HG03521 (cell line): ENCODE results near the gene SMPD3.

Experiments
- ATAC-seq: cut with Tn5 transposase; IDR thresholded peaks from one replicate; pipeline ENCODE4 v1.9.1; 2021; ENCODE audit warnings: mild to moderate bottlenecking, moderate library complexity; ENCODE audit not compliant: unreplicated experiment

The SMPD3 gene

DNA sequence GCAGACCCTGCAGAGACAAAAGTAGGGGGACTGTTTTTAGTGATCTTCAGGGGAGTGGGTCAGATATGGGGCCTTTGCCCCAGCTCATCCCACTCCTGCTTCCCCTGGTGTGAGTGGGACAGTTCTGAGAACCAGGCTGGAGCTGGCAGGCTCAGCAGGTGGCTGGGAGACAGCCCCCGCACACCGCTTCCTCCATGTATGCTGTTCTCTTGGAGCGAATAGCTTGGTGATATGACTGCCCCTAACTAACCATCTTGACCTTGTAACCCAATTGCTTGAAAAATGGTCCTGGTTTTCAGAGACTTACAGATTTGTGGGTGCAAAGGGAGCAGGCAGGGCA, 76.0 kb downstream of the SMPD3 start:
- no peak for ATAC-seq

DNA sequence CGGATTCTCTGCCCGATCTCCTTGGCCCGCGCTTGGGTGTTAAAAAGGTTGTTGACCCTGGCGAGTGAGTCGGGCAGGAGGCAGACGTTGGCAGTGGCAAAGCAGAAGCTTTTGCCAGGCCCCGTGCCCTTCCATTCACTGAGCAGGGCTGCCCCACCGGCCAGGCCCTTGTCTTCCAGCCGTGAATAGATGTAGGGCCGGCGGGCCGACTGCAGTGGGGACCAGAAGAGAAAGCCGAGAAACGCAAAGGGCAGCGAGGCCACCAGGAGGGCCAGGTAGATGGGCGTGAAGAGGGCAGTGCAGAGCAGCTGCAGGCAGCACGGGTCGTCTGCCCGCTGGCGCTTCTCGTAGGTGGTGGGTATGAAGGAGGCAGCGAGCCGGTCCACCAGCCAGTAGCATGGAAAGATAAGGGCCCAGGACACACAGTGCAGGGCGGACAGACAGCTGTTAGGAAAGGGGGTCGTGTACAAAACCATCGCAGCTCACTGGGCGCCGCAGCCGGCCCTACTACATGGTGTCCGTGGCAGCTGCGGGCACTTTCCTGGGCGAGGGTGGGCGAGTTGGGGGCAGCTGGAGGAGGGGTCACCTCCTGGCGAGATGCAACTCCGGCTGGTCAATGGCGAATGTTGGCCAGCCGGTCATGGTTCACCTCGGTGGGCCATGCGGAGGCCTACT, 76.5 kb downstream of the SMPD3 start:
- no peak for ATAC-seq

DNA sequence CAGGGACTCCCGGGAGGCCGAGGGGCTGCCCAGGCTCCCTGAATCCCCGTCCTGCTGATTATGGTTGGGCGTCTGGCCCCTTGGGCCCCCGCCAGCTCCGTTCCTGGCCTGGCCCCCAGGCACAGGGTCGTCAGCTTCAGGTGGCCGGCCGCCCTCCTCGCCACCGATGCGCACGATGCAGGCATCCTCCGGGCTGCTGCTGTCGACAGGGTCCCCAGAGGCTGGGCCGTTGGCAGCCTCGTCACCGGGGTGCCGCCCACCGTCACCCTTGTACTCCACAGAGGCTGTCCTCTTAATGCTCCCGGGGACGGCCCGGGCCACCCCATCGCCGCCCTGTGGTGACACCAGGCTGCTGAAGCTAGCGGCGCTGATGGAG, 77.0 kb downstream of the SMPD3 start:
- ATAC-seq: no peak

DNA sequence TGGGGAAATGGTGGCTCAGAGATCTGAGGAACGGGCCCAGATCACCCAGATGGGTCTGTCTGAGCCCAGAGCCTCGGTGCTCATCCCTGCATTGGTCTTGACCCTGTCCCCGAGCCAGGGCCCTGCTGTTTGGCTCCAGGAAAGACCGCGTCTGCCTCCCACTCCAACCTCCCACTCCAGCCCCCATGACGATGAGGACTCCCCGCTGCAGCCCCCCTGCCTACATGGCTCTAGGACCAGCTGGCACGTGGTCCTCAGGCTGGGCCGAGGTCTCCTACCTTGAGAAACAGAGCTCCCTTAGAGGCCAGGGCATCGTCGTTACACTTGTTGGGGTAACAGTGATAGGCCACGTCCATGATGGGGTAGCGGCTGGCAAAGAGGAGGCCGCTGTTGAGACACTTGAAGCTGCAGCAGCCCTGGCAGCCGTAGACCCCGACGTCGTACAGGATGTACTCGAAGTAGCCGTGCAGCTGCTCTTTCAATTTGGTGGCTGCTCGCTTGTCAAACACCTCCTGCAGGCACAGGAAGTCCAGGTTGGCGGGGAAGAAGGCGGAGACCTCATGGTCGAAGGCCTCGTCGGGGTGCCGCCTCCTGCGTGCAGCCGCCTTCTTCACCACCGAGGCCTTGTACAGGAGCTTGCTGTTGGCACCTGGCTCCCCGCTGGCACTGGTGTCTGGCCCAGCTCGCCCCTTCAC, 77.6 kb downstream of the SMPD3 start:
- ATAC-seq: no peak

DNA sequence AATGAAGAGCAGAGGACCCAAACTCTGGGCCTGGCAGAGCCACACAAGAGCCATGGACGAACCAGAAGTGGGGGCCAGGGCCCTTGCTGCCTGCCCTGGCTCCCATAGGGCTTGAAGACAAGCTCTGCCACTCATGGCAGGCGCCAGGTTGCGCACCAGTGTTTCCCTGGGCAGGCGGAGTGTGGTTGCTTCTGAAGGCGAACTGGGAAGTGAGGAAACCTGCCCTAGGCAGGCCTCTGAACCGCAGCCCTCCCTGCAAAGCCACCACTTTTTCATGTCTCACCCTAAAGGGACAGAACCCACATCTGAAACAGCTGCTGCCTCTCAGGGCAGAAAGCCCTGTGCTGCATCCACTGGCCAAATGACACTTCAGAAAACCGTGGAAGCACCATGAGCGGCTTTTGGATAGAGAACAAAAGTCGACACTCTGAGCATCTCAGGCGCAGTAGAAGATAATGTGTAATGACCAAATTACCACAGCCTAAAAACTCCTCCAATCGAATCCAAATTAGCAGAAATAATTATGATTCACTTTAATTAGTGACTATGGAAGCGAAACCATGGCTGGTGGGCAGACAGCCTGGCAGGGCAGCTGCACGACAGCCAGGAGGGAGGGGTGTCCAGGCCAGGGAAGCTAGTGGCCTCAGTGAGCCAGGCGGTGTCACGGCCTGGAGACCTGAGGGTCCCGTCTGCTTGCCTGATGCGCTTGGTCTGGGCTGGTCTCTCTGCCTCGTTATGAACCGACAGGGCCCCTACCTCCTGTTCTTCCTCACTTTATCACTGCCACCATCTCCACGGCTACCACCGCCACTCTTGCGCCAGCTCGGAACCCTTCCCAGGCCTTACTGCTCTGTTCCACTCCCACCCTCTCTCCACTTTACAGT, 78.4 kb downstream of the SMPD3 start:
- ATAC-seq: peak; percentile 40

DNA sequence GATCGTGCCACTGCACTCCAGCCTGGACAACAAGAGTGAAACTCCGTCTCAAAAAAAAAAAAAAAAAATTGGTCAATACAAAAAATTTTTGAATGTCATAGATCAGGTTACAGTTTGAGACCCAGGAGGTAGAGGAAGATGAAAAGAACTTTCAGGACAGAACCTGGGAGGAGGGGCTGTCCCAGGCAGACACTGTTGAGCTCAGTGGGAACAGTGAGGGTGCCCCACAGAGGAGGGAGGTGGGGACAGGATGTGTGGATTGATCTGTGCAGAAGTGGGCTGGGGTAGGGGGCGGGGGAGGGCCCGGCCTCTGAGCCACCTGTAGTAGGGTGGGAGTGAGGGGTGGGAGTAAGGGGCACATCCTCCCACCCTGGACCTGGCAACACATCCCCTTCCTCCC, 79.1 kb downstream of the SMPD3 start:
- peak; percentile 17 for ATAC-seq

DNA sequence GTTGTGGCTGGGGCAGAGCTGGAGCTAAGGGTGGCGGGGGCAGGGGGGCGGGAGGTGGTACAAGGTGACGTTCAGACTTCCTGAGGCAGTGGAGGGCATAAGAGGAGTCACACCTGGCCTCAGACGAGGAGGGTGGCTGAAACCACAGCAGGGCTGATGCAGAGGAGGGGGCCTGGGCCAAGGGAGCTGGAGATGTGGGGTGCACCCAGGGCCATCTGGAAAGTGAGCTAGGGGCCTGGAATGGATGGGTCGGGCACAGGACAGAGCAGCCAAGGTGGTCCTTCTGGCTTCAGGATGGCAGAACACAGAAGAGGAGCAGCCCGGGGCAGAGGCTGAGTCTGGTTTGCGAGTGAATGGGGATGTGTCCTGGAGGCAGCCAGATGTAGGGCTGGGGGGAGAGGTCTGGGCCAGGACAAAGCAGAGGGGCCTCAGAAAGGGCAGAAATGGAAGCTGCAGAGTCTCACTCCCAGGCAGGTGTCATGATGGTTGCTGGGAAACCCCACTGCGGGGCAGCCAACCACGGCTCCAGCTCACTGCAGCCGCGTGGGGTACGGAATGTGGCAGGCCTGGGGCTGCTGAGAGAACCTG, 79.9 kb downstream of the SMPD3 start:
- ATAC-seq: no peak

DNA sequence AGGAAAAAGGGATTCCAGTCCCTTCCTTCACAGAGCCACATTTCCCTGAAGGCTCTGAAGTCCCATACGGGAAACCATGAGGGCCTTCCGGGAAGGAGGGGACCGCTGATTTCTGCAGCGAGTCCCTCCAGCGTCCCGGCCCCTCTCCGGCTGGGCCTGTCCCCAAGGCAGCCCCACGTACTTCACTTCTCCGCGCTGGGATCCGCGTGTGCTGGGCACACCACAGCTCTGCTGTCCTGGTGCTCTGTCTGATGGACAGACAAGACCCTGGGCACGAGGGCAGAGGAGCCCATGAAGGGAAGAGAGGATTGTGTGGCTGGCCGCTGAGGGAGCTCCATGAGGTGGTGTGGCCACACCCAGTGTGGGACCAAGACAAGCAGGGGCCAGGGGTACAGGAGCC, 80.4 kb downstream of the SMPD3 start:
- no peak for ATAC-seq

DNA sequence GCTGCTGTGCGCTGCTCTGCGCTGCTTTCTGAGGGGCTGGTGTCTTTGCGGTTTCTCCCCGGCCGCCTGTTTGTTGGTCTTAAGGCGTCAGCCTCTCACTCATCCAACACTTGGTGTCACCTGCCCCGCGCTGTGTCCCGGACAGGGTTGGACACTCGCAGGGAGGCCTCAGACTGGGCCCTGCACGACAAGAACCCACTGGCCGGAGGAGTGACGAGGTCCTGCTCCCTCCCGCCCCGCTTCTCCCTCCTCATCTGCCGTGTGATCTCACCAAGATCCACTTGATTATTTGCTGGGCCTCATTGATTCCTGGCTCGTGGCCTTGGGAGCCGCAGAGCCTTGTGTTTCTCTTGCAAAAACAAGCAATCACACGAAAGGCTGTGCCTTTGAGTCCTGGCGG, 80.9 kb downstream of the SMPD3 start:
- ATAC-seq: no peak

DNA sequence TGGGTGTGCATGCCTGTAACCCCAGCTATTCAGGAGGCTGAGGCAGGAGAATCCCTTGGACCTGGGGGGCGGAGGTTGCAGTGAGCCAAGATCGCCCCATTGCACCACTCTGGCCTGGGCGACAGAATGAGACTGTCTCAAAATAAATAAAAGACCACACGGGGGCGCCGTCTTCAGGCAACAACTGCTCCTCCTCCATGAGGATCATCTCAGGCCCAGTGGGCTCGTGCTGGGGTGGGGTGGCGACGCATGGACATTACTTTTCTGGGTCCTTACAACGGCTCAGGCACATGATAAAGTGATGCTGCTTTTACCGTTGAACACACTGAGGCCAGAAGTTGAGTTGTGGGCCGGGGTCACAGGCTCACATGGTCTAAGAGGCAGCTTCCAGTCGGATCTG, 81.3 kb downstream of the SMPD3 start:
- no peak for ATAC-seq

DNA sequence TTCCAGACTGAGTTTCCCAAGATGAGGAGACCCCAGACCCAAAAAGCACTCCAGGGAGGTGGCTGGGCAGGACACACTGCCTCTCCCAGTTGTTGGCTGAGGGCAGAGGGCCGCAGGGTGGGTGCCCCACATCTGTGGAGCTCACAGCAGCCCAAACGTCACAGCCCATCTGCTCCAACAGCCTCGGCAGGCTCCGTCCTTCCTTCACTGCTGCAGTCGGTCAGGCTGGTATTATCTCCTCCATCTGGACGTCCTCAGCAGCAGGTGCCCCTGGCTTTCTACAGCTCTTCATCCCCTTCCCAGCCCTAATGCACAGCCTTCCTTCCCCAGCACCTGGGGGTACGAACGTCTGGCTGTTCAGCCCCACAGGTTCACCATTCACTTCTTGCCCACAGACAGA, 82.2 kb downstream of the SMPD3 start:
- ATAC-seq: no peak

DNA sequence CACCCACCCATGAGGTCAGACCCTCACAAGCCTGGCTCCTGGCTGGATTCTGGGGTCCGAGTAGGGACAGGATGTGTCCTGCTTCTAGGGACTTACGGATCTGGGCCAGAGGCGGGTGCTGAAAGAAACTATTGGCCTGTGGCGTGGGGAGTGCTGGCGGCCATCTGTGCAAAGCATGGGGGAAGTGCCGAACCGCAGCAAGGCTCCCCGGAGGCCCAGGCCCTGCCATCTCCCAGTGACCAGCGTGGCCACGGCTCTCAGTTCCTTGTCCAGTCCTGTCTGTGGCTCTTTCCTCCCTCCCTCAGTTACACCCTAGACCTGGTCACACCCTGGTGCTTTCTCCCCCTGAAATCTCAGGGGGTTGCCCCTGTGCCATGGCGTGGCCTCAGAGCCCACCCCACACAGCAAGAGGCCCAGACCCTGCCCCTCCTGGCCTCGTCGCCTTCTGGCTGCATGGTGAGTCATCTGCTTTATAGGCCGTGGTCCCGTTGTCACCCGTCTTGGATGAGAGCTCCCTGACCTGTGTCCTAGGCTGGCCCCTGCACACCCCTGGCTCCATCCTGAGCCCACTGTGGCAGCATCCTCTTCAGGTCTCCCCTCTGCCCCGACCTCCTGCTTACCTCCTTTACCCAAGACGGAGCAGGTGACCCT, 83.0 kb downstream of the SMPD3 start:
- ATAC-seq: no peak

DNA sequence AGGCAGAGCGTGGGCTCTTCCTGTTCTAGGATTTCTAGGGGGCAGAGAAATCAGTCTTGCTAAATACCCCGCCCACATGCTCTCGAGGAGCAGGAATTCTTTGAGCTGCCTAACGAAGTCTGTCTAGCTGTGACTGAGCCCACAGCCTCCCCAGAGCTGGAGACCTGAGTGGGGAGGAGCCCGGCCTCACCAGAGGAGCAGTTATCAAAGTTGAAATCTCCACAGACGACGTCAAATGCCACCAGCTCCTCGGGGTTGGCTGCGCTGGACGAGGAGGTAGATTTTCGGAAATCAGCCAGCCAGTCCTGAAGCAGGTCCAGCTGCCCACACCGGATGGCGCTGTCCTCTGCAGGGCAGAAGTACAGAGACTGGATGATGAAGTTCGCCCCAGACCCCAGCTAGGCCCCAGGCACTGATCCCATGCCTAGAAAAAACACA, 83.7 kb downstream of the SMPD3 start:
- ATAC-seq: no peak

DNA sequence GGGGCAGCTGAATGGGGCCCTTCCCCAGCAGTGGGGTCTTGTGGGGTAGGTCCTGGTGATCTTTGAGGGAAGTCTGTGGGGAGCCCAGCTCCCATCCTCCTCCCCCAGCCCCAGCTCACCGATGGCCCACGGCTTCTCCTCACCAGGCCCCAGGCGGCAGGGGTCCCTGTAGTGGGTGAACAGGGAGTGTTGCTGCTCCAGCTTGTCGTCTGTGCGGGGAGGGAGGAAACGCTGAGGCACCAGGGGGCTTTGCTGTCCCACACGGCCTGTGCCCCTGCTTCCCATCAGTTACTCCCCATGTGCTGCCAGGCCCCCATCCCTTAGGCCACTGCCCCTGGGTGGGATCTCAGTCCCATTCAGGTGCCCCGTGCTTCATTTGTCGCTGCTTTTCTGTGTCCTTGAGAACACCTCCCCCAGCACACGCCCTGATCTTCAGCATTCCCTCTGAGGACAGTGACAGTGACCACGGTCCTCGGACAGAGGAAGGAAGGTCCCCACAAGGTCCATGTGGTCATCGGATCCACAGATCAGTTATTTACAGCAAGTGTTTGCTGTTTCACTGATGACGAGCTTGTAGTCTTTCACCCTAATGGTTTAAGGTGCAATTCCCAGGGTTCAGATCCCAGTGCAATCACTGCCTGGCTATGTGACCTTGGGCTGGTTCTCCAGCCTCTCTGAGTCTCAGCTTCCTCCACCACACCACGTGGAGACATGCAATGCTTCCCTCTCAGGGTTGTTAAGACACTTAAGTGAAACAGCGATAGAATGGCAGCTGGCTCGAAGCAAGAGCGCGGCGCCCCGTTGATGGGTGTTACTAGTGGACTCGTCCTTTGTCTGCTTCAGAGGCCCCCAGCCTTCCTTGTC, 84.4 kb downstream of the SMPD3 start:
- ATAC-seq: no peak

DNA sequence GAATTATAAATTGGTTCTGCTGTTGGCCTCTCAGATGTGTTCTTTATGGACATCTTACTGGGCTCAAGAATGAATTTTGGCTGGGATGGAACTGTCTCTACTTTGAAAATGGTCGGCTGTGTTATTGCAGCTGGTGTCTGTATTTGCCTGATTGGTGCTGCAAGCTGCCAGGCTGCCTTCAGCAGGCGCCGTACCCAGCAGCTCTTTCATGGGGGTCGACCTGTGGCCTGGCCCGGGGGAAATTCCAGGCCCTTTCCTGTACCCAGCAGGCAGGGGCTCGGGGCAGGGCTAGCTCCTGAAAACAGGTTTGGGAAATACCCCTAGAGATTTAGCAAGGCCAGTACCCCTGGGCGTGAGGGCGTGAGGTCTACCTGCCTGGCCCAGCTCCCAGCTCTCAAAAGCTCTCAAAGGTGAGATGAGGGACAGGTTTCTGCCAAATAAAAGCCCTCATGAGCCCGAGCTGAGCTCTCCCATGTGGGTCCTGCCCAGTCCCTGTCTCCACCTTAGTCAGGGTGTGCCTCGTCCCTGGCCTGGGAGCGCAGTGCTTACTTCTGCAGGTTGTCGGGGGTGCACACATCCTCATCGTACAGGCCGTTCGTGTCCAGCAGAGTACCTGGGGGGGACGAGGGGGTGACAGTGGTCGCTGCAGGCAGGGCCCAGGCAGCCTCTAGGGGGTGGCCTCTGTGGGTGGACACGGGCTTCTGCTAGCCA, 85.2 kb downstream of the SMPD3 start:
- ATAC-seq: no peak

DNA sequence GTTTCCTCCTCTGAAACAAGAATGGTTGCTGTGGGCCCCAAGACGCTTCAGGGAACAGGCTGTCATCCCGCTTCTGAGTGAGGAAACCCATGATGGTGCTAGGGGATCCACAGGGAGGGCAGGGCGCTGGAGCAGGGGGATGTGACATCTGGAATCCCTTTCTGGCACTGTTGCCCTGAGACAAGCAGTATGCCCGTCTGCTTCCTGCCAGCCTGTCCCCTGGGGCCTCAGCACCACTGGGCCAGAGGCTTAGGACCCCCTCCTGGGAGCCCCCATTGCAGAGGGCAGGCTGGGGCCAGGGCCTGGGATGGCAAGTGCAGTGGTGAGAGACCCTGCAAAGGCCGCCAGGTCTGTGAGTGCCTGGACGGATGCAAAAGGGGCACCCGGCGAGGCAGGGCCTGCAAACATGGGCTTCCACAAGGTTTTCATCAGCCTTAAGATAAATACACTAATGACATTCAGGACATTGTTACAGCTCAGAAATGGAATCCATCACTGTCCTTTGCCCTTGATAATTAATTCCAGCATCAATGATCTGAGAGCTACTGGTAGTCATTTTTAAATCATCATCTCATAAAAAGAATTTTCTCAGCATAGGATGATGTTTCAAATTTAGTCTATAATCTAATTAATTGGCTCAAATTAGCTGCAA, 85.9 kb downstream of the SMPD3 start:
- no peak for ATAC-seq

DNA sequence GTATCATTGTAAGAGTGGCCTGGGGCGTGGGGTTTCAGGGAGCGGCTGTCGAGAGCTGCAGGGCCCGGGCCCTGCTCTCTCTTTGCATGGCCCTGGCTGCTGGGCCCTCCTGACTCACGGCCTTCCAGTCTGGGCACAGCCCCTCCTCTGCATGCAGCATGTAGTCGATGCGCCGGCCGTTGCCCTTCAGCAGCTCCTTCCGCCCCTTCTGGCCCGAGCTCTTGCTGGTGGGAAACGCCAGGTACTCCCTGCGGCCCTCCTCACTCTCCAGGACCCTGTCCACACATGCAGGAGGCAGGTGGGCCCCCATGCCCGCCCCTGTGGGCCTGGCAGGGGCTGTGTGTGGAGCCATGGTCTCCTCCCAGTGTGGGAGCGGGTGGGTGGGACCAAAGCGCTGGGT, 86.8 kb downstream of the SMPD3 start:
- ATAC-seq: no peak

DNA sequence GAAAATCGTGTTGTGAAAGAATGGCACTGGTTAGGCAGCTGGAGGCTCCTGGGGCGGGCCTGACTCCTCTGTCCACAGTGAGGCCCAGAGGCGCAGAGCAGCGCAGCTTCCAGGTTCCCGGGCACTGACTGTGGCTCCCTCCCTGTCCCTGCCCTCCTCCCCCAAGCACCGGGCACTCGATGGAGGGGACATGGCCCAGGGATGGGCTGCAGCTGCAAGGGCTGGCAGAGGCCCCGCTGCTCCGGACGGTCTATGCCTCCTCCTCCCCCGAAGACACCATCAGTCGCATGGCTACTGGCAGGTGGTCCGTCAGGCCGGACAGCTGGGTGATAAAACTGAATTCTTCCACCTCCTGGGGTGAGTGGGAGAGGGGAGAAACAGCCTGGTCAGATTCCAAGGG, 87.4 kb downstream of the SMPD3 start:
- ATAC-seq: no peak

DNA sequence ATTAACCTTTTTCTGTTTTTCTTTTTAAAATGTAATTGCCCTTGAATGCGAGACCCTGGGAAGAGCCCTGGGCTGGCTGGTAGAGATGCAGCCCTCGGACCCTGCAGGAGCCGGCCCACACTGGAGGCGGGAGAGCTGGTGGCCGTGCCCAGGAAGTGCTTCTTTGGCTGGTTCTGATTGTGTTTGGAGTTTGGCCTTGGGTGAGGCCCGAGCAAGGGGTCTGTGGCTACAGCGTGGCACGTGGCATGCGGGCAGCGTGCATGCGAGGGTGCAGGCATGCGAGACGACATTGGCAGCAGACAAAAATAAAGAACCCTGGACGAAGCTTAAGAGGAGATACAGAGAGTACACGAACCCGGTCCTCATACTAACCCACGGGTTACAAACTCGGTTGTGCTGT, 87.8 kb downstream of the SMPD3 start:
- ATAC-seq: no peak
